Upper lobe of left lung (tissue), 4 donors: Measurements from ENCODE around the gene R3HDM4.

ENCODE experiments used
- CTCF ChIP-seq, 6 experiments: fragments of 450-650 bp in 4 of 6; fragments of 200-600 bp in 2 of 6; sonication (generic) in 2 of 6; IDR thresholded peaks; one replicate each; pipeline ENCODE4 v1.5.1; 2016 to 2019; ENCODE audit warnings: antibody characterized with exemption in 6 of 6
- POLR2A ChIP-seq, 4 donors: fragments of 450-650 bp; IDR thresholded peaks; one replicate each; pipeline ENCODE4 v1.5.1; 2016 to 2017; ENCODE audit warnings: antibody characterized with exemption in 4 of 4, mild to moderate bottlenecking in 2 of 4
- POLR2AphosphoS5 ChIP-seq, 2 donors: sonication (generic); formaldehyde crosslinking; IDR thresholded peaks; one replicate each; pipeline ENCODE4 v1.5.1; 2017; ENCODE audit warnings: antibody characterized with exemption in 2 of 2

DNA sequence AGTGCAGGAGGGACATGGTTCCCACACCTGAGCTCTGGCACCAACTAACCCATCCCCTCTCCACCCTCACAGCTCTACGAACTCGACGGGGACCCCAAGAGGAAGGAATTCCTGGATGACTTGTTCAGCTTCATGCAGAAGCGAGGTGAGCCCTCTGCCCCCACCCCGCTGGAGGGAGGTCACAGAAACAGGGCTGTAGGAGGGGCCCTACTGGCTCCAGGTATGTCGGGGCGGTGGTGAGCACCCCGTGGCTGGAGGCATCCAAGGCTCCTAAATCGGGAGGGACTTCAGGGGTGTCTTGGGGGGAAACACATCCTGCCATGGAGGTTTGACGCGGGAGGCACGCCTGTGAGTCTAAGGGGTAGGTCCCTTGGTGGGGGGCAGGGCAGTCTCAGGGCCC is 47.0 kb upstream of the R3HDM4 start:
- TF ChIP-seq CTCF (IDR thresholded peaks at IDR 0.05) (no peak), POLR2AphosphoS5 (IDR thresholded peaks at IDR 0.05) (no peak), POLR2A (IDR thresholded peaks at IDR 0.05) (no peak)
